22Rv1 (cell line): ENCODE results near the gene MTERF4.

ENCODE experiments used
- H3K27ac ChIP-seq: fragments of 450-650 bp; 2 replicates; pipeline ENCODE4 v1.5.1; 2017
- CTCF ChIP-seq: fragments of 450-650 bp; IDR thresholded peaks from 2 replicates; pipeline ENCODE4 v1.5.1; 2017; ENCODE audit warnings: mild to moderate bottlenecking
- ZFX ChIP-seq: fragments of 450-650 bp; IDR thresholded peaks from 2 replicates; pipeline ENCODE4 v1.6.1; 2017; ENCODE audit warnings: antibody characterized with exemption, borderline replicate concordance

MTERF4 gene

DNA sequence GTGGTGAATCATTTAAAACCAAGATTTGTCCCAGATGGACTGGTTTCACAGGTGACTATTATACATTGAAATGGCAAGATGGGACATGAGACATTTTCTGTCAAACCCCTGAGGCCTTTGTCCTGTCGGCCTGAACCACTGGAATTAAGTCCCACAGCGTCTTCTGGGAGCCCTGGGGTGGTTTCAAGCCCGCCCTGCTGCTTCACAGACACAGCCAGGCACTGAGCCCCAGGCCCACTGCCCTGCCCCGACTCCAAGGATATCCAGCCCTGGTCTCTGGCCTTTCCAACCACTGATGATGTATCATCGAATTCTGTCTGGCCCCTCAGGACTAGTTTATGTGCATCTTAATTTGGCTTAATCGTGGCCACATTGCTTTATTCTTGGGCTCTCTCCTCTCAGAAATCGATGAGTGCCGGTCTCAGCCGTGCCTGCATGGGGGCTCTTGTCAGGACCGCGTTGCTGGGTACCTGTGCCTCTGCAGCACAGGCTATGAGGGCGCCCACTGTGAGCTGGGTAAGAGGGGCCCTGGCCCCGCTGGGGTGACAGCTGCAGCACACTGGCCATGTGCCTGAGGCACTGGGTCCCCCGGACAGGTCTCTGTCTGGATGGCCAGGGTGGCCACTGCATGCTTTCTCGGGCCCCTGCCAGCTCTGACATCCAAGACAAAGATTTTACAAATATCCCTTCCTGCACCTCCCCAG is 39.5 kb downstream of the MTERF4 start:
- no peak overlapping the region for H3K27ac ChIP-seq
- TF ChIP-seq CTCF = no peak
- TF ChIP-seq ZFX = no peak

DNA sequence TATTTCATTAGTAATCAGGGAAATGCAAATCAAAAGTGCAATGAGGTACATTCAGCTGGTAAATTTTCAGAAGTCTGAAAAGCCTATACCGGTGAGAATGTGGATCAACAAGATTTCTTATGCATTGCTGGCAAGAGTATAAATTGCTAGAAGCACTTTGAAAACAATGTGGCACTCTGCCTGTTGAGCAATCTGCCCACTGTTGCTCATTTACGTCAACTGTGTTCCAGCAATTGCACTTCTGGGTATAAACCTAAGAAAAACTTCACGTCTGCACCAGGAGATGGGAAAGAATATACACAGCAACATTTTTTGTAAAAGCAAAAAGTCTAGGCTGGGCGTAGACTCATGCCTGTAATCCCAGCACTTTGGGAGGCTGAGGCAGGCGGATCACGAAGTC is 40.8 kb downstream of the MTERF4 start:
- TF ChIP-seq ZFX (no peak), CTCF (no peak)
- no peak overlapping the region for H3K27ac ChIP-seq

GRCh38 chr2:241053576-241054251 is 48.4 kb downstream of the MTERF4 start:
- no peak for TF ChIP-seq ZFX
- no peak for TF ChIP-seq CTCF

DNA sequence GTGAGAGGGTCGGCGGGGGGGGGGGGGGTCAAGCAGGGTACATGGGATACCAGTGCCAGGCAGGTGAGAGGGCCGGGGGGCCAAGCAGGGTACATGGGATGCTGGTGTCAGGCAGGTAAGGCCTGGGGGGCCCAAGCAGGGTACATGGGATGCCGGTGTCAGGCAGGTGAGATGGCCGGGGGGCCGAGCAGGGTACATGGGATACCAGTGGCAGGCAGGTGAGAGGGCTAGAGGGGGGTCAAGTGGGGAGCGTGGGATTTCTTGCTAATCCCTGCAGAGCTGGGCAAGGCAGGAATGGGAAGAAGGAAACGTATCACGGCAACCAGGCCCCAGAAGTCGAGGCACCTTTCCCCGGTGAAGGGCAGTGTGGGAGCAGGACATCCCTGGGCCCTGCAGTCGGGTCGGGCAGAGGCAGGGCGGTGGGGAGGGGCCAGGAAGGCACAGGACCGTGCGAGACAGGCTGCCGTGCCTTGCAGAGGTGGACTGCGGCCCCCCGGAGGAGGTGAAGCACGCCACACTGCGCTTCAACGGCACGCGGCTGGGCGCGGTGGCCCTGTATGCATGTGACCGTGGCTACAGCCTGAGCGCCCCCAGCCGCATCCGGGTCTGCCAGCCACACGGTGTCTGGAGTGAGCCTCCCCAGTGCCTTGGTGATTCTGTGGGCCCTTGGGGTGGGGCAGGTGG is 49.3 kb downstream of the MTERF4 start:
- TF ChIP-seq CTCF (no peak), ZFX (no peak)
- no peak overlapping the region for H3K27ac ChIP-seq

More at GRCh38 chr2:241053576-241054251, 48.4 kb downstream of the MTERF4 start:
- H3K27ac ChIP-seq = no peak overlapping the region

GRCh38 chr2:241051578-241052487 is 50.3 kb downstream of the MTERF4 start:
- no peak overlapping the region for H3K27ac ChIP-seq
- TF ChIP-seq CTCF (no peak), ZFX (no peak)

- H3K27ac ChIP-seq = no peak overlapping the region
- TF ChIP-seq CTCF = no peak
- no peak for TF ChIP-seq ZFX
Measured at GRCh38 chr2:241050624-241051577, 51.2 kb downstream of the MTERF4 start.
